Activated naive CD4-positive, alpha-beta T cell treated with anti-CD3 and anti-CD28 coated beads for 36 hours (primary cell): Measurements from ENCODE around the gene SLN. TPM values are rescaled to one million over a fixed set of nuclear protein-coding genes. Genes with fewer than 3 reads are reported as not detected.

Experiments used
- CTCF ChIA-PET: fragments of 350-600 bp; sonication (Branson Sonifier 250); formaldehyde crosslinking; loops from one replicate; lab custom pipeline; 2021; ENCODE audit warnings: antibody characterized with exemption; lab: Charles Lee
- DNase-seq: peaks from one replicate; pipeline ENCODE4 v3.0.0-alpha.2; 2020
- H3K27ac Mint-ChIP-seq: one replicate; pipeline ENCODE4 v1.8.0; 2021; ENCODE audit warnings: mild to moderate bottlenecking, mixed read lengths
- H3K27me3 Mint-ChIP-seq: one replicate; pipeline ENCODE4 v1.8.0; 2021; ENCODE audit warnings: low read depth, mixed read lengths
- H3K36me3 Mint-ChIP-seq: one replicate; pipeline ENCODE4 v1.8.0; 2021; ENCODE audit warnings: low read depth, mixed read lengths
- H3K4me1 Mint-ChIP-seq: one replicate; pipeline ENCODE4 v1.8.0; 2021; ENCODE audit warnings: low read depth, mixed read lengths
- H3K4me3 Mint-ChIP-seq: one replicate; pipeline ENCODE4 v1.8.0; 2021; ENCODE audit warnings: mild to moderate bottlenecking, moderate library complexity, mixed read lengths
- H3K9me3 Mint-ChIP-seq: one replicate; pipeline ENCODE4 v1.8.0; 2021; ENCODE audit warnings: mixed read lengths
- intact Hi-C: fragments of 100-400 bp; cut with micrococcal nuclease; formaldehyde crosslinking; loops from one replicate; pipeline ENCODE4 v1.15.1; 2023
- total RNA-seq, 2 experiments: library from RNA; stranded (reverse); gene quantifications; one replicate each; pipeline ENCODE4 v1.2.3, GENCODE V29; 2021

Gene SLN
- total RNA-seq, 2 experiments from 2014 or later: not detected

GRCh38 chr11:107716884-107717532 lies 5.2 kb upstream of the SLN start:
- CTCF ChIA-PET: interaction anchor here (0.9 kb wide), 1 partner anchor 11 kb away, joined by 3 read pairs; no protein-coding TSS in a partner anchor
- H3K4me3 Mint-ChIP-seq: no peak overlapping the region
- peaks cover 2% of the 10 kb centered on the region for H3K9me3 Mint-ChIP-seq
- H3K27me3 Mint-ChIP-seq: peaks cover 14% of the 10 kb centered on the region
- intact Hi-C loops: no loop called here
- no peaks in the 10 kb centered on the region for H3K36me3 Mint-ChIP-seq
- H3K27ac Mint-ChIP-seq: no peak overlapping the region
- DNase-seq: no peak
- no peaks in the 10 kb centered on the region for H3K4me1 Mint-ChIP-seq

GRCh38 chr11:107713009-107713408 lies 1.2 kb upstream of the SLN start:
- Mint-ChIP-seq H3K36me3 (no peaks in the 10 kb centered on the region), H3K4me1 (no peaks in the 10 kb centered on the region), H3K9me3 (no peaks in the 10 kb centered on the region), H3K27ac (no peak overlapping the region), H3K27me3 (peaks cover 16% of the 10 kb centered on the region), H3K4me3 (no peak overlapping the region)
- CTCF ChIA-PET: no interaction called here
- intact Hi-C loops: no loop called here
- DNase-seq: no peak

- CTCF ChIA-PET: no interaction called here
- intact Hi-C loops: no loop called here
- Mint-ChIP-seq H3K4me1 (no peaks in the 10 kb centered on the region), H3K27ac (no peak overlapping the region), H3K36me3 (no peaks in the 10 kb centered on the region), H3K9me3 (no peaks in the 10 kb centered on the region), H3K27me3 (peaks cover 14% of the 10 kb centered on the region), H3K4me3 (no peak overlapping the region)
- DNase-seq: no peak
These were observed 1.6 kb downstream of the SLN start for GRCh38 chr11:107710301-107710700.

- H3K4me3 Mint-ChIP-seq: no peak overlapping the region
- H3K36me3 Mint-ChIP-seq: no peaks in the 10 kb centered on the region
- H3K9me3 Mint-ChIP-seq: no peaks in the 10 kb centered on the region
- intact Hi-C loops: no loop called here
- no peak for DNase-seq
- peaks cover 14% of the 10 kb centered on the region for H3K27me3 Mint-ChIP-seq
- no peak overlapping the region for H3K27ac Mint-ChIP-seq
- no peaks in the 10 kb centered on the region for H3K4me1 Mint-ChIP-seq
- CTCF ChIA-PET: interaction anchor here (0.5 kb wide), 1 partner anchor 268 kb away, joined by 3 read pairs; no protein-coding TSS in a partner anchor
These were observed 3.1 kb downstream of the SLN start for GRCh38 chr11:107708792-107709191.

GRCh38 chr11:107707807-107708206 lies 4.0 kb downstream of the SLN start:
- Mint-ChIP-seq H3K9me3 (no peaks in the 10 kb centered on the region), H3K4me1 (no peaks in the 10 kb centered on the region), H3K36me3 (no peaks in the 10 kb centered on the region), H3K4me3 (no peak overlapping the region), H3K27me3 (peaks cover 19% of the 10 kb centered on the region), H3K27ac (no peak overlapping the region)
- CTCF ChIA-PET: no interaction called here
- no peak for DNase-seq
- intact Hi-C loops: no loop called here

GRCh38 chr11:107707215-107707671 lies 4.6 kb downstream of the SLN start:
- peaks cover 17% of the 10 kb centered on the region for H3K27me3 Mint-ChIP-seq
- H3K4me3 Mint-ChIP-seq: no peak overlapping the region
- intact Hi-C loops: no loop called here
- no peaks in the 10 kb centered on the region for H3K36me3 Mint-ChIP-seq
- no peak for DNase-seq
- no peaks in the 10 kb centered on the region for H3K9me3 Mint-ChIP-seq
- no peaks in the 10 kb centered on the region for H3K4me1 Mint-ChIP-seq
- no peak overlapping the region for H3K27ac Mint-ChIP-seq
- CTCF ChIA-PET: no interaction called here

- Mint-ChIP-seq H3K9me3 (no peaks in the 10 kb centered on the region), H3K4me1 (no peaks in the 10 kb centered on the region), H3K36me3 (no peaks in the 10 kb centered on the region), H3K4me3 (no peak overlapping the region), H3K27ac (no peak overlapping the region), H3K27me3 (peaks cover 19% of the 10 kb centered on the region)
- intact Hi-C loops: no loop called here
- no peak for DNase-seq
- CTCF ChIA-PET: no interaction called here
These were observed 5.3 kb downstream of the SLN start for GRCh38 chr11:107706531-107706930.

GRCh38 chr11:107705027-107705426 lies 6.8 kb downstream of the SLN start:
- no peak overlapping the region for H3K4me3 Mint-ChIP-seq
- H3K27me3 Mint-ChIP-seq: peaks cover 21% of the 10 kb centered on the region
- no peak for DNase-seq
- no peaks in the 10 kb centered on the region for H3K36me3 Mint-ChIP-seq
- H3K4me1 Mint-ChIP-seq: no peaks in the 10 kb centered on the region
- no peak overlapping the region for H3K27ac Mint-ChIP-seq
- intact Hi-C loops: no loop called here
- CTCF ChIA-PET: no interaction called here
- no peaks in the 10 kb centered on the region for H3K9me3 Mint-ChIP-seq

GRCh38 chr11:107704451-107704850 lies 7.4 kb downstream of the SLN start:
- no peaks in the 10 kb centered on the region for H3K36me3 Mint-ChIP-seq
- no peak overlapping the region for H3K27ac Mint-ChIP-seq
- DNase-seq: no peak
- no peaks in the 10 kb centered on the region for H3K4me1 Mint-ChIP-seq
- H3K9me3 Mint-ChIP-seq: no peaks in the 10 kb centered on the region
- no peak overlapping the region for H3K4me3 Mint-ChIP-seq
- peaks cover 23% of the 10 kb centered on the region for H3K27me3 Mint-ChIP-seq
- CTCF ChIA-PET: no interaction called here
- intact Hi-C loops: no loop called here

GRCh38 chr11:107702723-107703122 lies 9.1 kb downstream of the SLN start:
- H3K36me3 Mint-ChIP-seq: no peaks in the 10 kb centered on the region
- no peak overlapping the region for H3K27ac Mint-ChIP-seq
- H3K4me1 Mint-ChIP-seq: no peaks in the 10 kb centered on the region
- intact Hi-C loops: no loop called here
- no peaks in the 10 kb centered on the region for H3K9me3 Mint-ChIP-seq
- no peak overlapping the region for H3K4me3 Mint-ChIP-seq
- H3K27me3 Mint-ChIP-seq: peaks cover 22% of the 10 kb centered on the region
- CTCF ChIA-PET: no interaction called here
- no peak for DNase-seq

GRCh38 chr11:107702109-107702660 lies 9.7 kb downstream of the SLN start:
- intact Hi-C loops: no loop called here
- no peak for DNase-seq
- H3K4me1 Mint-ChIP-seq: no peaks in the 10 kb centered on the region
- H3K4me3 Mint-ChIP-seq: no peak overlapping the region
- no peaks in the 10 kb centered on the region for H3K36me3 Mint-ChIP-seq
- H3K9me3 Mint-ChIP-seq: no peaks in the 10 kb centered on the region
- H3K27ac Mint-ChIP-seq: no peak overlapping the region
- CTCF ChIA-PET: no interaction called here
- peaks cover 21% of the 10 kb centered on the region for H3K27me3 Mint-ChIP-seq

GRCh38 chr11:107699371-107700285 lies 12.2 kb downstream of the SLN start:
- DNase-seq: no peak
- Mint-ChIP-seq H3K27me3 (peaks cover 25% of the 10 kb centered on the region), H3K27ac (no peak overlapping the region), H3K9me3 (no peaks in the 10 kb centered on the region), H3K36me3 (no peaks in the 10 kb centered on the region), H3K4me3 (no peak overlapping the region), H3K4me1 (no peaks in the 10 kb centered on the region)
- intact Hi-C loops: no loop called here
- CTCF ChIA-PET: interaction anchor here (0.7 kb wide), 1 partner anchor 123 kb away, joined by 3 read pairs; no protein-coding TSS in a partner anchor
